Muscle of arm (tissue), 12 donors: ENCODE data around the gene VTI1A. TPM values are rescaled to one million over a fixed set of nuclear protein-coding genes. Genes with fewer than 3 reads are reported as not detected.

Experiments used
- DNase-seq: peaks from one replicate; pipeline ENCODE4 v3.0.0-alpha.2; 2013
- polyA plus RNA-seq, 12 donors: library from polyadenylated mRNA; unstranded; fragments of 120-200 nt; gene quantifications; one replicate each; pipeline ENCODE4 v1.2.1, GENCODE V29; 2013; ENCODE audit not compliant: insufficient read length in 12 of 12

The VTI1A gene
- polyA plus RNA-seq, 12 donors = 13.1 to 18.7 (median 15.8) TPM; not detected in 1

- no peak for DNase-seq
Observed at GRCh38 chr10:112631501-112632400, 184.7 kb downstream of the VTI1A start.

GRCh38 chr10:112634096-112634830, 187.2 kb downstream of the VTI1A start:
- DNase-seq = no peak

GRCh38 chr10:112637901-112638300, 190.9 kb downstream of the VTI1A start:
- DNase-seq = no peak

GRCh38 chr10:112639298-112639697, 192.3 kb downstream of the VTI1A start:
- DNase-seq = no peak

- DNase-seq = no peak
Observed at GRCh38 chr10:112640638-112641037, 193.6 kb downstream of the VTI1A start.

- no peak for DNase-seq
Observed at GRCh38 chr10:112643600-112644264, 196.7 kb downstream of the VTI1A start.

- no peak for DNase-seq
Observed at GRCh38 chr10:112644265-112644645, 197.2 kb downstream of the VTI1A start.

GRCh38 chr10:112649006-112649821, 202.2 kb downstream of the VTI1A start:
- DNase-seq = no peak

- DNase-seq = no peak
Observed at GRCh38 chr10:112649822-112650152, 202.8 kb downstream of the VTI1A start.

GRCh38 chr10:112650588-112651030, 203.6 kb downstream of the VTI1A start:
- DNase-seq = no peak

GRCh38 chr10:112653215-112653614, 206.2 kb downstream of the VTI1A start:
- no peak for DNase-seq

GRCh38 chr10:112653851-112654250, 206.8 kb downstream of the VTI1A start:
- no peak for DNase-seq

- no peak for DNase-seq
Observed at GRCh38 chr10:112654794-112655193, 207.8 kb downstream of the VTI1A start.

GRCh38 chr10:112655722-112656121, 208.7 kb downstream of the VTI1A start:
- no peak for DNase-seq

GRCh38 chr10:112658465-112658864, 211.4 kb downstream of the VTI1A start:
- no peak for DNase-seq

- DNase-seq = no peak
Observed at GRCh38 chr10:112658900-112659638, 212.1 kb downstream of the VTI1A start.

- DNase-seq = no peak
Observed at GRCh38 chr10:112663234-112664125, 216.5 kb downstream of the VTI1A start.

GRCh38 chr10:112666094-112666493, 219.1 kb downstream of the VTI1A start:
- DNase-seq = no peak

- no peak for DNase-seq
Observed at GRCh38 chr10:112669989-112670388, 223.0 kb downstream of the VTI1A start.

GRCh38 chr10:112671743-112672142, 224.7 kb downstream of the VTI1A start:
- no peak for DNase-seq
